ENCODE data around the gene SLC17A9. TPM values are rescaled to one million over a fixed set of nuclear protein-coding genes. Genes with fewer than 3 reads are reported as not detected.

Gene SLC17A9
- total RNA-seq, 1 donor from 2014 or later = 3.9 TPM

DNA sequence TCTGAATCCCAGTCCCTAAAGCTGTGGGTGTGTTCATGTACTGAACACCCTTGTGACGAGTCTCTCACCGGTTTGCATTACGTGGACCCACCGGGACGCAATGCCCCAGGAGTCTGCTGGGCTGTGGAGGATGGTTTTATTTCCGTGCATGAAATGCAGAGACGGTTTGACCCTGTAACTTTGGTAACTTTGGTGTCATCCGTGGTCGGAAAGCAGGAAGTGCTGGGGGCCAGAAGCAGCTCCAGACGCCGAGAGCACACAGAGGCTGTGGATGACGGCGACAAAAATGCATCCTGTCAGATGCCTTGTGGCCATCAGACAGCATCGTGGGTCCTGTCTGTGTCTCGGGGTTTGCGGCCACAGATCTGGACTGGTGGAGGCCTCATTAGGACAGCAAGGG, 47.1 kb downstream of the SLC17A9 start:
- Mint-ChIP-seq H3K27me3 (peaks cover 94% of the 10 kb centered on the region), H3K4me3 (no peak overlapping the region), H3K27ac (no peak overlapping the region), H3K36me3 (no peaks in the 10 kb centered on the region), H3K4me1 (ENCODE audit: unreplicated experiment) (no peaks in the 10 kb centered on the region), H3K9me3 (no peaks in the 10 kb centered on the region)
- TF ChIP-seq, protein P1, sequence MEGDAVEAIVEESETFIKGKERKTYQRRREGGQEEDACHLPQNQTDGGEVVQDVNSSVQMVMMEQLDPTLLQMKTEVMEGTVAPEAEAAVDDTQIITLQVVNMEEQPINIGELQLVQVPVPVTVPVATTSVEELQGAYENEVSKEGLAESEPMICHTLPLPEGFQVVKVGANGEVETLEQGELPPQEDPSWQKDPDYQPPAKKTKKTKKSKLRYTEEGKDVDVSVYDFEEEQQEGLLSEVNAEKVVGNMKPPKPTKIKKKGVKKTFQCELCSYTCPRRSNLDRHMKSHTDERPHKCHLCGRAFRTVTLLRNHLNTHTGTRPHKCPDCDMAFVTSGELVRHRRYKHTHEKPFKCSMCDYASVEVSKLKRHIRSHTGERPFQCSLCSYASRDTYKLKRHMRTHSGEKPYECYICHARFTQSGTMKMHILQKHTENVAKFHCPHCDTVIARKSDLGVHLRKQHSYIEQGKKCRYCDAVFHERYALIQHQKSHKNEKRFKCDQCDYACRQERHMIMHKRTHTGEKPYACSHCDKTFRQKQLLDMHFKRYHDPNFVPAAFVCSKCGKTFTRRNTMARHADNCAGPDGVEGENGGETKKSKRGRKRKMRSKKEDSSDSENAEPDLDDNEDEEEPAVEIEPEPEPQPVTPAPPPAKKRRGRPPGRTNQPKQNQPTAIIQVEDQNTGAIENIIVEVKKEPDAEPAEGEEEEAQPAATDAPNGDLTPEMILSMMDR (conservative IDR thresholded peaks at IDR 0.05) = no peak
- no peak for DNase-seq (ENCODE audit: extremely low spot score, unreplicated experiment)

GRCh38 chr20:63000036-63000435, 47.5 kb downstream of the SLC17A9 start:
- H3K4me1 Mint-ChIP-seq (ENCODE audit: unreplicated experiment) = no peaks in the 10 kb centered on the region
- DNase-seq (ENCODE audit: extremely low spot score, unreplicated experiment) = no peak

GRCh38 chr20:63000958-63001357, 48.4 kb downstream of the SLC17A9 start:
- Mint-ChIP-seq H3K27ac (no peak overlapping the region), H3K4me1 (ENCODE audit: unreplicated experiment) (no peaks in the 10 kb centered on the region)

More at GRCh38 chr20:63000036-63000435, 47.5 kb downstream of the SLC17A9 start:
- Mint-ChIP-seq H3K9me3 (no peaks in the 10 kb centered on the region), H3K27ac (no peak overlapping the region), H3K36me3 (no peaks in the 10 kb centered on the region), H3K4me3 (no peak overlapping the region), H3K27me3 (peaks cover 92% of the 10 kb centered on the region)
- TF ChIP-seq, protein P1 (conservative IDR thresholded peaks at IDR 0.05) = no peak

DNA sequence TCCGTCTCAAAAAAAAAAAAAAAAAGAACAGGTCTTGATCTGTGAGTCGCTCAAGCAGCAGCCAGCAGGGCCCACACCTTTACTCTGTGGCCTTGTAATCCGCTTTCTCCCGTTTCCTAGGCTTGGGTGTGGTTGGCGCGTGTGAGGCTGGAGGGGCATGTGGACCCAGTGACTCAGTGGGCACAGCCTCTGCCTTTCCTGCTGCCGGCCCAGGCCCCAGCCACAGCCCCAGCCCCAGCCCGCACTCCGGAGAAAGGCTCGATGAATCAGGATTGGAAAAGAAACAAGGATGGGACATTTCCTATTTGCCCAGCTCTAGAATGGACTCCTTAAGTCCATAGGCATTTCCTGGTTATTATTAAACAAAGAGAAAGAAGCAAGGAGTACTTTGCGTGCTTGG, 50.0 kb downstream of the SLC17A9 start:
- H3K36me3 Mint-ChIP-seq = no peaks in the 10 kb centered on the region
- no peaks in the 10 kb centered on the region for H3K9me3 Mint-ChIP-seq
- DNase-seq (ENCODE audit: extremely low spot score, unreplicated experiment) = no peak
- no peak overlapping the region for H3K27ac Mint-ChIP-seq
- no peaks in the 10 kb centered on the region for H3K4me1 Mint-ChIP-seq (ENCODE audit: unreplicated experiment)
- TF ChIP-seq, protein P1 (conservative IDR thresholded peaks at IDR 0.05) = no peak
- H3K27me3 Mint-ChIP-seq = peaks cover 84% of the 10 kb centered on the region
- H3K4me3 Mint-ChIP-seq = no peak overlapping the region

More at GRCh38 chr20:63000958-63001357, 48.4 kb downstream of the SLC17A9 start:
- H3K4me3 Mint-ChIP-seq = no peak overlapping the region
- no peaks in the 10 kb centered on the region for H3K9me3 Mint-ChIP-seq
- peaks cover 91% of the 10 kb centered on the region for H3K27me3 Mint-ChIP-seq
- no peak for DNase-seq (ENCODE audit: extremely low spot score, unreplicated experiment)
- H3K36me3 Mint-ChIP-seq = no peaks in the 10 kb centered on the region
- TF ChIP-seq, protein P1 (conservative IDR thresholded peaks at IDR 0.05) = no peak

DNA sequence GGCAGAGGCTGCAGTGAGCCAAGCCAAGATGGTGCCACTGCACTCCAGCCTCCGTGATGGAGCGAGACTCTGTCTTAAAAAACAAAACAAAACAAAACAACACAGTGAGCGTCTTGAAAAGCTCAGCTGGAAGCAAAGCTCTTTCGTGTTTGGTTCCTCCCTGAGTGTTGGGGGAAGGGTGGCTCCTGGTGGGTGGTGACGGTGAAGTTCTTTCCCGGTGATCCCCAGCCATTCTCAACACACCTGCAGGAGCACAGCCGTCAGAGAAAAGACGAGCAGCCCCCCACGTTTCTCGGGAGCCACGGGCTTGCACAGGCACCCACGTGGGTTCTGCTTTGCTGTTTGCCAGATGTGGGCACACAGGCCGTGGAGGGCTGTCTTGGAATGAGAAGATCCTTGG, 51.0 kb downstream of the SLC17A9 start:
- Mint-ChIP-seq H3K36me3 (no peaks in the 10 kb centered on the region), H3K4me1 (ENCODE audit: unreplicated experiment) (no peaks in the 10 kb centered on the region), H3K27ac (no peak overlapping the region), H3K4me3 (no peak overlapping the region), H3K27me3 (peaks cover 84% of the 10 kb centered on the region), H3K9me3 (no peaks in the 10 kb centered on the region)
- DNase-seq (ENCODE audit: extremely low spot score, unreplicated experiment) = no peak
- TF ChIP-seq, protein P1 (conservative IDR thresholded peaks at IDR 0.05) = no peak
